HL-60 (cell line): ENCODE measurements around the gene PRDM12.

Experiments used
- CTCF ChIP-seq: IDR thresholded peaks from one replicate; pipeline ENCODE4 v1.5.1; 2011; ENCODE audit warnings: low read length, control low read depth, inconsistent platforms; ENCODE audit not compliant: insufficient read depth
- GABPA ChIP-seq: IDR thresholded peaks from 2 replicates; pipeline ENCODE4 v1.6.1; 2012; ENCODE audit warnings: low read depth
- POLR2AphosphoS5 ChIP-seq: IDR thresholded peaks from 2 replicates; pipeline ENCODE4 v1.6.1; 2012; ENCODE audit warnings: low read depth
- REST ChIP-seq: IDR thresholded peaks from 2 replicates; pipeline ENCODE4 v1.6.1; 2012; ENCODE audit warnings: low read depth; ENCODE audit not compliant: insufficient replicate concordance
- SPI1 ChIP-seq: IDR thresholded peaks from 2 replicates; pipeline ENCODE4 v1.6.1; 2012; ENCODE audit warnings: low read depth, mild to moderate bottlenecking, borderline replicate concordance

- TF ChIP-seq CTCF (no peak), REST (no peak), POLR2AphosphoS5 (no peak), GABPA (no peak), SPI1 (no peak)
These were observed 977 bp upstream of the PRDM12 start for GRCh38 chr9:130663258-130663976.
